CD8-positive, alpha-beta memory T cell (primary cell): ENCODE data around the gene TUBB2A. TPM values are rescaled to one million over a fixed set of nuclear protein-coding genes. Genes with fewer than 3 reads are reported as not detected.

ENCODE experiments used
- CTCF ChIA-PET: fragments of 350-600 bp; sonication (Branson Sonifier 250); formaldehyde crosslinking; loops from one replicate; lab custom pipeline; 2021; ENCODE audit warnings: antibody characterized with exemption; lab: Charles Lee
- POLR2A ChIA-PET: fragments of 350-600 bp; sonication (Branson Sonifier 250); formaldehyde crosslinking; loops from one replicate; lab custom pipeline; 2021; ENCODE audit warnings: antibody characterized with exemption; lab: Charles Lee
- DNase-seq, 5 donors: peaks; one replicate each; pipeline versions ENCODE4 v3.0.0 to v3.0.0-alpha.2; 2020 to 2022; ENCODE audit warnings: mixed read lengths in 1 of 5
- H3K27ac ChIP-seq: one replicate; pipeline ENCODE4 v1.7.0; 2013; ENCODE audit warnings: low read depth, mild to moderate bottlenecking, low read length, moderate library complexity
- H3K27me3 ChIP-seq: 2 replicates; pipeline ENCODE4 v1.7.0; 2013; ENCODE audit warnings: low read length, mild to moderate bottlenecking; ENCODE audit not compliant: insufficient read depth, poor library complexity, severe bottlenecking
- H3K36me3 ChIP-seq: 2 replicates; pipeline ENCODE4 v1.7.0; 2013; ENCODE audit warnings: mild to moderate bottlenecking, low read length, moderate library complexity; ENCODE audit not compliant: insufficient read depth
- H3K4me1 ChIP-seq: 2 replicates; pipeline ENCODE4 v1.7.0; 2013; ENCODE audit warnings: mild to moderate bottlenecking, low read length, moderate library complexity; ENCODE audit not compliant: insufficient read depth
- H3K4me3 ChIP-seq: 2 replicates; pipeline ENCODE4 v1.7.0; 2013; ENCODE audit warnings: mild to moderate bottlenecking, low read length
- H3K9me3 ChIP-seq: 2 replicates; pipeline ENCODE4 v1.7.0; 2013; ENCODE audit warnings: mild to moderate bottlenecking, low read length
- H3K27ac Mint-ChIP-seq, 8 donors: one replicate each; pipeline ENCODE4 v1.8.0; 2020 to 2021; ENCODE audit warnings: mixed read lengths in 8 of 8, mild to moderate bottlenecking in 6 of 8, inconsistent platforms in 3 of 8, moderate library complexity in 3 of 8
- H3K27me3 Mint-ChIP-seq, 2 donors: one replicate each; pipeline ENCODE4 v1.8.0; 2020 to 2021; ENCODE audit warnings: mixed read lengths in 2 of 2, mild to moderate bottlenecking in 1 of 2, moderate library complexity in 1 of 2
- H3K36me3 Mint-ChIP-seq, 3 donors: one replicate each; pipeline ENCODE4 v1.8.0; 2020 to 2021; ENCODE audit warnings: mixed read lengths in 3 of 3, inconsistent platforms in 1 of 3, mild to moderate bottlenecking in 1 of 3
- H3K4me1 Mint-ChIP-seq, 3 donors: one replicate each; pipeline ENCODE4 v1.8.0; 2020 to 2021; ENCODE audit warnings: mixed read lengths in 3 of 3, inconsistent platforms in 1 of 3, mild to moderate bottlenecking in 1 of 3
- H3K4me3 Mint-ChIP-seq, 7 donors: one replicate each; pipeline ENCODE4 v1.8.0; 2020 to 2021; ENCODE audit warnings: mixed read lengths in 7 of 7, mild to moderate bottlenecking in 6 of 7, moderate library complexity in 4 of 7, inconsistent platforms in 2 of 7
- H3K9me3 Mint-ChIP-seq, 5 donors: one replicate each; pipeline ENCODE4 v1.8.0; 2020 to 2022; ENCODE audit warnings: mixed read lengths in 5 of 5, mild to moderate bottlenecking in 3 of 5, moderate library complexity in 2 of 5, inconsistent platforms in 1 of 5
- polyA plus RNA-seq: library from polyadenylated mRNA; unstranded; fragments of 300-500 nt; fragmentation: Illumina TruSeq; gene quantifications from one replicate; pipeline ENCODE4 v1.2.3, GENCODE V29; 2021
- total RNA-seq, 2 experiments: library from RNA; stranded (reverse); gene quantifications; one replicate each; pipeline ENCODE4 v1.2.3, GENCODE V29; 2021

Gene TUBB2A
- total RNA-seq (1 to 10 TPM; 3.5 to 3.9 TPM), polyA plus RNA-seq (7.3 TPM)

DNA sequence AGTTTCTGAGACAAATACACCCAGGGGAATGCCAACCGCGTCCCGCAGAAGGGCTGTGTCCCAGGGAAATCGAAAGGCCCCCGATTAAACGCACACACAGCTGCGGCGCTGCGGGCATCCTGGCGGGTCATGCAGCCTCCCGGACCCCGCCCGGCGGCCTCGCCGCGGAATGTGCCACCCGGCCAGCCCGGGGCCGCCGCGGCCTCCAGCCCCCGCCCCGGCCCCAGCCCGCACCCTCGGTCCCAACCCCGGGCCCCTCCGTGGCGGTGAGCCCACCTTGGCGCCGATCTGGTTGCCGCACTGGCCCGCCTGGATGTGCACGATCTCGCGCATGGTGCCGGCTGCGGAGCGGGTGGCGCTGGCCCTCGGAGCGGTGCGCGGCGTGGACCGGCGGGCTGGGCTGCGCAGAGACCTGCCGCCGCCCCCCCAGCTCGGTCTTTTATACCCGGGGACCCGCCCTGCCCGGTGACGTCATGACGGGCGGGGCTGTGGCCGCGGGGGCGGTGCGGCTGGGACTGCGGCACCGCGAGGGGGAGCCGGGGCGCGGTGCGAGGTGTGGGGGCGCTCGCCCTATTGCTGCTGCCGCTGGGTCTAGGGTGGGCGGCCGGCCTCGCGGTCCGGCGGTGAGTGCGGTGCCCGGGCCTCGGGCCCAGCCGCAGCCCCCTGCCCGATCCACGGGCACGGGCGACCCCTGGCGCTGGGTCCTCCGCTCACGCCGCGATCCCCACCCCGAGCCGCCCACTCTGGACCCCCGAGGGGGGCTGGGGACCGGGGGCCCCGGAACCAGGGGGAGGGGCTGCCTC lies at the start of gene TUBB2A:
Gene TUBB2A, minus strand, starts transcription at position 414 of the 803 bp plus-strand sequence. Its CDS starts 81 bp downstream, at position 333.
- H3K27ac ChIP-seq, result peak within 1 kb of the TSS; percentile 92
- Mint-ChIP-seq H3K4me1 (peaks cover 32 to 48% (median 45%) of the 10 kb centered on the region in 3 donors), H3K27me3 (peaks cover 0 to 7% of the 10 kb centered on the region in 2 donors), H3K9me3 (no peaks in the 10 kb centered on the region), H3K4me3 (peak within 1 kb of the TSS; percentile 86 to 95 (median 94)), H3K27ac (peak within 1 kb of the TSS; percentile 74 to 97 (median 95)), H3K36me3 (peaks cover 4 to 19% (median 5%) of the 10 kb centered on the region in 3 donors)
- peaks cover 22% of the 10 kb centered on the region for H3K4me1 ChIP-seq
- H3K27me3 ChIP-seq, result no peaks in the 10 kb centered on the region
- H3K9me3 ChIP-seq, result no peaks in the 10 kb centered on the region
- H3K4me3 ChIP-seq, result peak within 1 kb of the TSS; percentile 84
- CTCF ChIA-PET, result interaction anchor here (0.6 to 1.8 kb wide), 12 partner anchors 8 to 128 kb away, joined by 3 to 9 read pairs (median 3); no protein-coding TSS in a partner anchor
- peak; percentile 85 to 92 (median 91) for DNase-seq
- H3K36me3 ChIP-seq, result no peaks in the 10 kb centered on the region
- POLR2A ChIA-PET, result interaction anchor here (0.6 to 1.6 kb wide), 4 partner anchors 9 to 235 kb away, joined by 3 to 5 read pairs (median 4); no protein-coding TSS in a partner anchor

DNA sequence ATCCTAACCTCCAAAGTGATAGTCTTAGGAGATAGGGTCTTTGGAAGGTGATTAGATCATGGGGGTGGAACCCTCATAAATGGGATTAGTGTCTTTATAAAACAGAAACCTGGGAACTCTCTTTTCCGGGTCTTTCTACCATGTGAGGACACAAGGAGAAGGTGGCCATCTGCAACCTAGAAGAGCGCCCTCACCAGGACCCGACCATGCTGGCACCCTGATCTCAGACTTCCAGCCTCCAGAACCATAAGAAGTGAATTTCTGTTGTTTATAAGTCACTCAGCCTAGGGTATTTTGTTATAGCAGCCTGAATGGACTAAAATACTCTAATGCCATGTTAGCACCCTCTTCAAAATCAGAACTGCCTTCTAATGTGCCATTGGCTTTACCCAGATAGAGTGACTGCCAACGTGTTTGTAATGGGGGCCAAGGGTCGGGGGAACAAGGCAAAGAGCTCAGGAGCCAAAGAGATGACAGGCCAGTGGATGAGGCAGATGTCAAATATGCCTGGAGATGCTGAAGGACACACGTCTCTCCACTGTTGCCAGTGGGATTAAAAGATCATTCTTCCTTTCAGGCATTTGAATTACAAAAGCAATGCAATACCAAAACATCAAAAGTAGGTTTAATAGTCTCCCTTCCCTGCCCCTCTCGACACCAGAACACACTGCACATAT lies 49.1 kb upstream of the TUBB2A start:
- POLR2A ChIA-PET, result no interaction called here
- no peak overlapping the region for H3K27ac Mint-ChIP-seq

DNA sequence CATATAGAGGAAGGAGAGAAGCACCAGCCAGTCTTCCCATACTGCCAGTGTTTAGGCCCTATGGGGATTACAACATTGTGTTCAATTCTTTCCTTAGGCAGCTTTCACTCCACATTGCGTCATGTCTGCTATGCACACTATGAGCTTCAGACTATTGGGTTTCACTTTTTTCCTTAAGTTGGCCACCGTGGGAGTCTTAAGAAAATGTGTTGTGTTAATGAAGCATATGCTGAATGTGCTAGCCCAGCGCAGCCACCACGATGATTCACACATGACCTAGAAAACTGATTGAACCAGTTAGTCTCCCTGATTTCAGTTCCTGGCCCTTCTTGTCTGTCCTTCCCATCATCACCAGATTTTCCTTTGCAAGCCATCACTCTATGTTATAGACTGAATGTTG lies 48.6 kb upstream of the TUBB2A start:
- CTCF ChIA-PET, result no interaction called here
- Histone ChIP-seq H3K27ac (no peak overlapping the region), H3K27me3 (no peaks in the 10 kb centered on the region), H3K4me1 (no peaks in the 10 kb centered on the region), H3K36me3 (no peaks in the 10 kb centered on the region), H3K4me3 (no peak overlapping the region), H3K9me3 (no peaks in the 10 kb centered on the region)
- DNase-seq, result no peak
- H3K27me3 Mint-ChIP-seq, result peaks cover 14 to 43% of the 10 kb centered on the region in 2 donors
- H3K9me3 Mint-ChIP-seq, result peaks cover 0 to 11% (median 7%) of the 10 kb centered on the region in 5 donors
- H3K4me1 Mint-ChIP-seq, result peaks cover 10 to 16% (median 15%) of the 10 kb centered on the region in 3 donors
- peaks cover 0 to 17% (median 2%) of the 10 kb centered on the region in 3 donors for H3K36me3 Mint-ChIP-seq
- no peak overlapping the region for H3K4me3 Mint-ChIP-seq
- no peak overlapping the region for H3K27ac Mint-ChIP-seq
- POLR2A ChIA-PET, result no interaction called here

More for the DNA sequence above, 49.1 kb upstream of the TUBB2A start:
- peaks cover 14 to 43% of the 10 kb centered on the region in 2 donors for H3K27me3 Mint-ChIP-seq
- no peak for DNase-seq
- peaks cover 0 to 11% (median 7%) of the 10 kb centered on the region in 5 donors for H3K9me3 Mint-ChIP-seq
- H3K4me3 Mint-ChIP-seq, result no peak overlapping the region
- no peak overlapping the region for H3K27ac ChIP-seq
- H3K27me3 ChIP-seq, result no peaks in the 10 kb centered on the region
- no peak overlapping the region for H3K4me3 ChIP-seq
- no peaks in the 10 kb centered on the region for H3K36me3 ChIP-seq
- H3K36me3 Mint-ChIP-seq, result peaks cover 0 to 17% (median 2%) of the 10 kb centered on the region in 3 donors
- no peaks in the 10 kb centered on the region for H3K9me3 ChIP-seq
- H3K4me1 Mint-ChIP-seq, result peaks cover 10 to 16% (median 15%) of the 10 kb centered on the region in 3 donors
- CTCF ChIA-PET, result no interaction called here
- H3K4me1 ChIP-seq, result no peaks in the 10 kb centered on the region

DNA sequence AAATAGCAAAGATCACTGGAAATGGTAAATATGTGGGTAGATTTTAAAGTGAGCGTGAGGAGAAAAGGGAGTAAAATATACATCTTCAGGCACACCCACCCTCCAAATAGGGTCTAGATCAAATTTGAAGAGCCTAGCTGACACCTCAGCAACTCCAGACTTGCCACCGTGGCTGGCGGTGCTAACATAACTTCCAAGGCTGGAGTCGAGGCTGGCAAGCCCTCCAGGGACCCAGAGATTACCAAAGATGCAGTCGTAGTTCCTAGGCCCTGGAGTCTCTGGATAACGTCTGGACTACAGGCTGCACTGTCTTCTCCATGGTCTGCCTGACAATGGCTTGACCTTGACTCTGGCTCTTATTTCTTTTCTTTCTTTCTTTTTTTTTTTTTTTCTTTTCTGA lies 47.6 kb upstream of the TUBB2A start:
- POLR2A ChIA-PET, result no interaction called here

DNA sequence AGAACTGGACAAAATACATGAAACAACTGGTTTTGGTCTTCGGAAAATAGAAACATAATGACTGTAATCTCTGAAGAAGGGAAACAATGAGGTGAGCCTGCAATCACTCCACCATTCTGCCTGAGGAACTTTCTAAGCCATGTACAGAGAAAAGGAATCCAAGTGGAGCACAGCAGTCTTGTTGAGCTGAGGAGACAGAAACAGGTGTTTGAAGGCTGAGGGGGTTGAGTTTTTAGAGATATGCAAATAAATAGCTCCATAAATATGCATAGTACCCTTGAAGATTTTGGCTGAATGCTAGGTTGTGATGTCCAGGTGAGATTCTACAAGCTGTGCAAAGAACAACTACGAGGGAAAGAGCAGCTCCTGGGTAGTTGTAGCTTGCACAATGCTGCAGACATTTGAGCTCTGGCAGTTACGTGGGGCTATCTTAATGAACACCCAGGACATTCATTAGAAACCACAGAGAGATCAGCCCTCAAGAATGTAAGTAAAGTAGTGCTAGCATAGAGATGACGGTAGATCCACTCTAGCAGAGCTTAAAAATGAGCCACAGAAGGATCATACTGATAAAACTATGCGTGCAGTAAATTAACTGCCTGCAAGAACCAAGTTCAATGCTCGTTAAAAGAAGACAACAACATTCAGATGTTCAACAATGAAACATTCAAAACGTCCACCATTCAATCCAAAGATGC lies 45.8 kb upstream of the TUBB2A start:
- H3K4me3 Mint-ChIP-seq, result no peak overlapping the region
- CTCF ChIA-PET, result interaction anchor here (1.0 to 1.3 kb wide), 3 partner anchors 9 to 49 kb away, joined by 3 to 4 read pairs (median 3); no protein-coding TSS in a partner anchor
- H3K36me3 Mint-ChIP-seq, result peaks cover 0 to 17% (median 2%) of the 10 kb centered on the region in 3 donors
- peaks cover 4 to 12% (median 9%) of the 10 kb centered on the region in 5 donors for H3K9me3 Mint-ChIP-seq
- no peak overlapping the region for H3K4me3 ChIP-seq
- DNase-seq, result no peak
- H3K9me3 ChIP-seq, result no peaks in the 10 kb centered on the region
- no peaks in the 10 kb centered on the region for H3K36me3 ChIP-seq
- H3K27ac ChIP-seq, result no peak overlapping the region
- H3K4me1 Mint-ChIP-seq, result no peaks in the 10 kb centered on the region
- no peaks in the 10 kb centered on the region for H3K27me3 ChIP-seq
- peaks cover 11 to 47% of the 10 kb centered on the region in 2 donors for H3K27me3 Mint-ChIP-seq
- no peak overlapping the region for H3K27ac Mint-ChIP-seq
- POLR2A ChIA-PET, result interaction anchor here (0.7 kb wide), 1 partner anchor 805 kb away, joined by 7 read pairs; no protein-coding TSS in a partner anchor
- no peaks in the 10 kb centered on the region for H3K4me1 ChIP-seq

More for the DNA sequence above, 47.6 kb upstream of the TUBB2A start:
- Mint-ChIP-seq H3K27me3 (peaks cover 14 to 50% of the 10 kb centered on the region in 2 donors), H3K27ac (no peak overlapping the region), H3K4me3 (no peak overlapping the region), H3K4me1 (peaks cover 10 to 16% (median 15%) of the 10 kb centered on the region in 3 donors), H3K36me3 (peaks cover 0 to 17% (median 2%) of the 10 kb centered on the region in 3 donors), H3K9me3 (peaks cover 2 to 11% (median 7%) of the 10 kb centered on the region in 5 donors)
- H3K27me3 ChIP-seq, result no peaks in the 10 kb centered on the region
- no peak overlapping the region for H3K27ac ChIP-seq
- CTCF ChIA-PET, result no interaction called here
- no peak for DNase-seq
- no peaks in the 10 kb centered on the region for H3K4me1 ChIP-seq
- no peaks in the 10 kb centered on the region for H3K9me3 ChIP-seq
- no peaks in the 10 kb centered on the region for H3K36me3 ChIP-seq
- H3K4me3 ChIP-seq, result no peak overlapping the region

DNA sequence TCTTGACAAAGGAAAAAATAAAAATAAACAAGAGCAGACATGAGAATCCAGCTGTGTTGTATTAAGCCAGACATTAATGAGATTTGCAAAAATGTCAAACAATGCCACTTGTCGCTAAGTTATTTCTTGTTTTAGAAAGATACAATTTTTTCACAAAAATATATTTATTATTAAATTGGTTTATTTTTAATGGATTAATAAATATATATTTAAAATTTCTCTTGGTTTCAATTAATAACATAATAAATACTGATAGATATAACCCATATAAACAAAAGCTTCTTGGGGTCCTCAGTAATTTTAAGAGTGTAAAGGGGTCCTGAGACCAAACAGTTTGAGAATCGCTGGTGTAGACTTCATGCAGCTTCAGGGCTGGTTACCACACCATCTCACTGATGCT lies 44.0 kb upstream of the TUBB2A start:
- H3K4me3 Mint-ChIP-seq, result no peak overlapping the region
- H3K4me1 ChIP-seq, result no peaks in the 10 kb centered on the region
- H3K9me3 ChIP-seq, result no peaks in the 10 kb centered on the region
- H3K9me3 Mint-ChIP-seq, result peaks cover 4 to 12% (median 9%) of the 10 kb centered on the region in 5 donors
- peak overlapping the region in 1 of 8 donors; percentile 68 for H3K27ac Mint-ChIP-seq
- H3K4me1 Mint-ChIP-seq, result no peaks in the 10 kb centered on the region
- peaks cover 0 to 17% (median 2%) of the 10 kb centered on the region in 3 donors for H3K36me3 Mint-ChIP-seq
- no peak overlapping the region for H3K27ac ChIP-seq
- CTCF ChIA-PET, result interaction anchor here (1.4 kb wide), 1 partner anchor 44 kb away, joined by 4 read pairs; the partner anchor contains the start of gene TUBB2A
- H3K4me3 ChIP-seq, result no peak overlapping the region
- POLR2A ChIA-PET, result no interaction called here
- peaks cover 11 to 41% of the 10 kb centered on the region in 2 donors for H3K27me3 Mint-ChIP-seq
- no peak for DNase-seq
- H3K36me3 ChIP-seq, result no peaks in the 10 kb centered on the region
- no peaks in the 10 kb centered on the region for H3K27me3 ChIP-seq

DNA sequence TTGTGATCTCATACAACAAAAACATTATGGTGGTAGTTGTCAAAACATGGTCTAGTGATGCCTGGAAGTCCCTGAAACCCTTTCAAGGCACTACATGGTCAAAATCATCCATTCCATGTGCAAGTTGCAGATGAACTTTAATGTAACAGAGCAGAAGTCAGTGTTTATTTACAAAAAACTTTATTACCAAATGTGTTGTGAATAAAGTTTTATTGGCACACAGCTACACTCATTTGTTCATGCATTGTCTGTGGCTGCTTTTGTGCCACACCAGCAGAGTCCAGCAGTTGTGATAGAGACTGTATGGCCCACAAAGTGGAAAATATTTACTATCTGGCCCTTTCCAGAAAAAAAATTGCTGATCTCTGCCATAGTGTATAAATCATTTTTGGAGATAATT lies 43.3 kb upstream of the TUBB2A start:
- H3K4me3 Mint-ChIP-seq, result no peak overlapping the region
- no peaks in the 10 kb centered on the region for H3K36me3 ChIP-seq
- H3K27ac ChIP-seq, result no peak overlapping the region
- no peak for DNase-seq
- H3K4me1 Mint-ChIP-seq, result no peaks in the 10 kb centered on the region
- H3K27me3 ChIP-seq, result no peaks in the 10 kb centered on the region
- H3K4me3 ChIP-seq, result no peak overlapping the region
- H3K27ac Mint-ChIP-seq, result no peak overlapping the region
- peaks cover 0 to 12% (median 2%) of the 10 kb centered on the region in 3 donors for H3K36me3 Mint-ChIP-seq
- no peaks in the 10 kb centered on the region for H3K9me3 ChIP-seq
- ChIA-PET CTCF (interaction anchor here (1.4 kb wide), 1 partner anchor 44 kb away, joined by 4 read pairs; the partner anchor contains the start of gene TUBB2A), POLR2A (no interaction called here)
- peaks cover 11 to 34% of the 10 kb centered on the region in 2 donors for H3K27me3 Mint-ChIP-seq
- no peaks in the 10 kb centered on the region for H3K4me1 ChIP-seq
- H3K9me3 Mint-ChIP-seq, result peaks cover 4 to 12% (median 9%) of the 10 kb centered on the region in 5 donors
